SIG-M5 (cell line): Measurements from ENCODE around the gene C11orf42.

Experiments
- DNase-seq: peaks from one replicate; lab custom pipeline; 2025; lab: John Stamatoyannopoulos, UW

Gene C11orf42

GRCh38 chr11:6258571-6259081 is 53.3 kb downstream of the C11orf42 start:
- no peak for DNase-seq

- no peak for DNase-seq
These were observed 54.9 kb downstream of the C11orf42 start for GRCh38 chr11:6260207-6260726.
